Measurements from ENCODE around the gene RFX5.
"Not testable (repeated sequence)": the region's sequence is repeated elsewhere in the genome, so short reads cannot be mapped to it uniquely, and the experiment has no call there.

The RFX5 gene

DNA sequence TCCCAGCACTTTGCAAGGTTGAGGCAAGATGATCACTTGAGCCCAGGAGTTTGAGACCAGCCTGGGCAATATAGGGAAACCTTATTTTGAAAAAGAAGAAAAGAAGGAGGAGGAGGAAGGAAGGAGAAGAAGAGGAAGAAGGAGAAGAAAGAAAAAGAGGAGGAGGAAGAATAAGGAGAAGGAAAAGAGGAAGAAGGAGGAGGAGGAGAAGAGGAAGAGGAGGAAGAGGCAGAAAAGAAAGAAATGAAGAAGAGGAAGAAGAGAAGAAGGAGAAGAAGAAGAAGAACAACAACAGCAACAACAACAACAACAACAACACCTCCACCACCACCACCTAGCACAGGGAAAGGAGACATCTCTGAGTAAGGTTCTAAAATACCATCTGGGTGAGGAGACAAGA is 14.8 kb upstream of the RFX5 start:
- no peak for DNase-seq

DNA sequence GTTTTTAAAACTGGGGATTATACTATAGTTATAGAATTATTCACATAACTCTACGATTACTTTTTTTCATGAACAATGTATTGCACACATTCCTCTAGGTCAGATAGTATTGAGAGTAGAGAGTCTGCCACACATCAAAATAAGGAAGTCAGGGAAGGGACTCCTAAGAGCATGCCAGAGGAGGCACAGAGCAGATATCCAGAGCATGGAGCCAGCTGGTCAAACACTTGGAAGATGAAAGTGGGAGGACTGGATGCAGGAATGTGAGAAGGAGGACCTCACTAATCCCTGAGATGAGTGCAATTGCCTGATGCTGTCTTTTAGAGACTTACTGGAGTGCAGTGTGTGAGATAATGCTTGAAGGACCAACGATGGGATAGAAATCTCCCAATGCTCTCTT is 9.6 kb upstream of the RFX5 start:
- DNase-seq = no peak

DNA sequence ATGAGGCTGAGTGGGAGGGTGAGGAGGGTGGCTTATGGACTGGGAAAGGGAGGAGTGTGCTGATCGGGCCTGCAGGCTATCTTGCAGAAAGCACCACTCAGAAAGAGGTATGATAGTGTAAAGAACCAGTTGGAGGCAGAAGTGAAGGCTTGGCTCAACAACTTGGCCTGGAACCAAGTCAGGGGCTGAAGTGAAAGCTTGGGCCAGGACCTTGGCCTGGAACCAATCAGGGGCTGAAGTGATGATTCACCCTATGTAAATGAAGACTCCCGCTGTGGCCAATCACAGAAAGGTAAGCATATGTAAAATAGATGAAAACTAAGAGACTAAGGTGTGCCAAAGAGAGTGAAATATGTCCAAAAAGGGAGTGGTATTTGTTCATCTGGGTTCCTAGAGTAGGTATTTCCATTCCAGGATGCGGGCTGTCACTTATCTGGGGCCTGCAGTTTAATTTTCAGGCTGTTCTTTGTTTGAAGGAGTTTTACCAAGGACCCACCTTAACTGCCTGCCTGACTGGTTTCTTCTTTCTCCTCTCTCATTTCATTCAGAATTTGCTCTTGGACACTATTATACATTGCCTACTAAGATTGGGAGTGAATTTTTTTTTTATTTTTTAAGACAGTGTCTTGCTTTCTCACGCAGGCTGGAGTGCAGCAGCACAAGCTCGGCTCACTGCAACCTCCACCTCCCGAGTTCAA is 5.1 kb upstream of the RFX5 start:
- DNase-seq = no peak

DNA sequence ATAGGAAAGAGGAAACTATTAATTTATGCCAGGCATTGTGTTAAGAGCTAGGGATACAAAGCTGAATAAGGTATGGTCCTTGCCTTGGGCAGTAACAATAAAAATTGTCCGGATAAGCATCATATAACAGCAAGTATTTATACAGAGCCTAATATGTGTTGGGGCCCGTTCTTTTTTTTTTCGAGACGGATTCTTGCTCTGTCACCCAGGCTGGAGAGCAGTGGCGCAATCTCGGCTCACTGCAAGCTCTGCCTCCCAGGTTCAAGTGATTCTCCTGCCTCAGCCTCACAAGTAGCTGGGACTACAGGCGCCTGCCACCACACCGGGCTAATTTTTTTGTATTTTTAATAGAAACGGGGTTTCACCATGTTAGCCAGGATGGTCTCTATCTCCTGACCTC is 3.3 kb upstream of the RFX5 start:
- not testable (repeated sequence) for DNase-seq

DNA sequence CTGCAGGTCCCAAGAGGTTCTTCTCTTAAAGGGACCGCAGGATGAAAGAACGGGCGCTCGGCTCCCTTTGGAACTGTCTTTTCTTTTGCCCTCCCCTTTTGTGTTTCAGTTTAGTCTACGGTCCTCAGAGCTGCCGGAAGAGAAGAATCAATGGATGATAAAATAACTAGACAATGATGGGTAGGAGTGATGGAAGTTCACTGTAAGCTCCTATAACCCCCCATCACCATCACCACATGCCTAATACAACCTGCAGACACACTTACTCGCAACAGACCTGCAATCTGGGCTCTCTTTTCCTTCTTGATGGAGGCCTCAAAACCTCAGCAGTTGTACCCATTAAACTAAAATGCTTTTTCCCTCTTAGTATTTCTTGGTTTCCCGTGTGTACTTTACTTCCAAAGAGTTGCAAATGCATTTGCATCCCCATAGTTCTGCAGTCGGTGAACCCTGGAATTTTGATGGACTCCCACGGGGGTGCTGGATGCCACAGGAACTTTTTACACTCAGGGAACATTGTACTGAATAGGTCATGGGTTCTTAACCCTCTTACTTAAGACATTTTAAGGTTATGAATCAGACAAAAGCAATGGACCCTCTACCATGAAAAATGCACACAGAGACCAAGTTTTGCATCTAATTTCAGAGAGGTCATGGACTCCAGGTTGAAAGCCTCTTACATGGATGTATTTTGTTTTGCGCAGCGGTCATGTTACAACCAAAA is 633 bp upstream of the RFX5 start:
- DNase-seq = no peak

DNA sequence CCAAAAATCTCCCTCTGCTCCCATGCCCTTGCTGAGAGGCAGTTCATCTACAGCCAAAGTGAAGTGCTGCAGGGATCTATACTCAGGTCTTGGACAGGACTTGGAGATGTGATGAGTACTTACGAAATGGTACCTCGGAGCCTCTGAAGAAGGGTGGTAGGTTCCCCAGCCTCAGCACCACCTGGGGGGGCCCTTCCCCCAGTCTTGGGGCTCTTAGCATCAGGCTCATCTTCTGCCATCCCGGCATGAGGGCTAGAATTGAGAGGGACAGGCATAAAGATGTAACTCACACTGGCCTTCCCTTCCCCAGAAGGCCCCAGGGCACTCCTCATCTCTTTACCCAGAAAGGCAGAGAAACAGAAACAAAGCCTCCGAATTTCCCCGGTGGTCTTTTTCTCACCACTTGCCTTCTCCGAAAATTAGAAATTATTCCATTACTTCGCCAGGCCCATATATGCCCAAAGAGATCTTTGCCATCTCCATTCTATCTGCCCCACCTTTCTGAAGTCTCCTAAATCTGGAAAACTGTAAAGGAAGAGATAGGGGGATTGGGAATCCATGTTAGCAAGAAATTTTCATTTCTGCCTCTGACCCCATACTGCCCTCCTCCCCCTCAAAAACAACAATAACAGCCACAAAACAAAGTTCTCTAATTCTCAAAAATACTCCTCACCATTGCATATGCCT is 827 bp downstream of the RFX5 start:
- DNase-seq = no peak

DNA sequence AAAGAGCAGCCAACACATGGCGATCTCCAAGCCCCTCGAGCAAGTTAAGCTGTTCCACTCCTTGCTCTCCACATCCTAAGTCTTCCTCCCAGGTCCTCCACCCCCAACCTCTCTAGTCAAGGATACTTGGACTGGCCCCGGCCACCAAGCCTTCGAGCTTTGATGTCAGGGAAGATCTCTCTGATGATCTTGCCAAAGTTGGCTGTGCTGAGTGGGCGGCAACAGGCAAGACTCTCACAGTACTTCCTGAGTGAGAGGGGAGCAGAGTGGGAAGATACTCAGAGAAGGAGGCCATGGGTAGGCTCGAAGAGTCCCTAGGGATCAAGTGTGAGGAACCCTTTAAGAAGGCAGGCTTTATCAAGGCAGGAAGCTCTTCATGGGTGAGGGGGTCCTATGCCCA is 2.8 kb downstream of the RFX5 start:
- DNase-seq = no peak

DNA sequence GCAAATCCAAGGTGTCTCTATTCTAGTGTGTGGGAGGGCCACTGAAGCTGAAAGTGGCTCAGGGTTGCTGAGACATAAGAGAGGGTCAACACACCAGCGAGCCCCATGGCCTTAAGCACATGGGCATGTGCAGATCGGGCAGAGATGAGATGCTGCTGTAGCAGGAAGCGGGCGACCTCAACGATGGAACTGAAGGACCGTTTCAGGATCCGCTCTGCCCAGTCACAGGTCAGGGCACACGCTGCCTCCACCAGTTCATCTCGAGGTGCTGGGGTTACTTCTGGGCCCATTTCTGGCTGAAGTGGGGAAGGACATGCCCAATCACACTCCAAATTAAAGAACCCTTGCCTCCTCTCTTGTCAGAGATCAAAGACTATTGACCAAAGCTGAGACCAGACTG is 3.5 kb downstream of the RFX5 start:
- no peak for DNase-seq

DNA sequence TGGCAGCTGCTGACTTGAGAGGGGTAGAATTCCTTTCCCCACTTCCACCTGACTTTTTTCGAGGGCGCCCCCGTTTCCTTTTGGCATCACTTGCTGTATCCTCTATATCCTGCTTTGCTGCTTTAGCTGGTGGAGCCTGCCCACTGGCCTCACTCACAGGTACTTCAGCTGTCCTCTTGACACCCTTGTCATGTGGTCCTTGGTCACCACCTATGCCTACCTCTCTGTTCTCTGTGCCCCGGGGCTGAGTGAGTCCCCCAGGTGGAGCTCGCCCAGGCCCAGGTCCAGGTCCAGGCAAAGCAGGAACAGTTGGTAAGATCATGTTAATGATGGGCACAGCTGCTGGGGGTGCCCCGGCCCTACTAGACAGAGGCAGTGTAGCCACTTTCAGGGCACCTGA is 4.5 kb downstream of the RFX5 start:
- no peak for DNase-seq

DNA sequence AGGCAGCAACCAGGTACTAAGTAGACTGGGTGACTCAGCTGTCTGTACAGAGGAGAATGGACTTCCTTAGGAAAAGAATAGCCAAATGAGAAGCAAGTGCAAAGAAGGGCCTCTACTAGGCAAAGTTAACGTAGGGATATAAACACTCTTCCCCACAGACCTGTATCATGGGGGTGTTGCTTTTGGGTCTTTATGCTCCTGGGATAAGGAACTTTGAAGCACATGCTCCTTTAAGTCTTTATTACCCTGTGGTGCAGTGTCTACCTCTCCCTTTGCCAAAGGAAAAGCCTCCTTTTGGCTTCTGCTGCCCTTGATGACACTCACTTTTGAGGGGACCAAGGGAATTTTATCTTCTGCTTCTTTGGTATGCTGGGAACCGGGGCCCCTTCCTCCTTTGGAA is 5.0 kb downstream of the RFX5 start:
- DNase-seq = no peak

DNA sequence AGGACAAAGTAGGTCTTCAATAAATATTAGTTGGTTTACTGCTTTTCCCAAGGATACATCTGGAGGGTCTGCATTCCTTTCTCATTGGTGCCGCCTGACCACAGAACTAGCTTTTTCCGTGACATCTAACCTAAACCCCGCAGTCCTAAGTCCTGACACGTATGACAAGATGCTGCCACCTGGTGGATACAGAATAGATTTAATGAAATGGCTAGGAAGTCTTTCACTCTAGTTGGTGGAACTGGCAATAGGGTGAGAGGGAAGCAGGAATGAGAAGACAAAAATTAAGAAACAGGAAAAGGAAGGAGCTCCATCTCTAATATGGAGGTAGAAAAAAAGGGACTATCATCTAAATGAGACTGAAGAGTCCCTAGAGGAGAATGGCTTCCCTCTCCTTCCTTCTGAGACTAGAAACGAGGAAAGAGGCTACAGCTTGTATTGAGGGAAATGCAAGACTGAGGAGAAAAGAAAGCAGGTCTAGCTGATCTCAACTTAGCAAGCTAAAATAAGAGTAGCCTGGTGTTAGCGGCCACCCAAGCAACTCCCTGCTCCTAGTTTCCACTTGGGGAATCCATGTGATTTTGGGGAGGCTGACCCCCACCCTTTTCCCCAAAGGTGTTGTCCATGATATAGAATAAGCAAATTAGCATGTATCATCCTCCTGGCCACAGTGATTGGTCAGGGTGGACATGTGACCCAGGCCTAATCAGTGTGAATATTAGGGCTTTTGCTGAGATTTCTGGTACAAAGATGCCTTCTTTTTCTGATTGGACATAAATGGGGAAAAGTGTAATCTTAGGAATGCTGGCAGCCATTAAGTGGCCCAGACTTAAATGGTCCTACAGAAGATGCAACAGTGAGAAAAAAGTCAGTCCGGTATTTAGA is 5.9 kb downstream of the RFX5 start:
- DNase-seq = peak; percentile 82

DNA sequence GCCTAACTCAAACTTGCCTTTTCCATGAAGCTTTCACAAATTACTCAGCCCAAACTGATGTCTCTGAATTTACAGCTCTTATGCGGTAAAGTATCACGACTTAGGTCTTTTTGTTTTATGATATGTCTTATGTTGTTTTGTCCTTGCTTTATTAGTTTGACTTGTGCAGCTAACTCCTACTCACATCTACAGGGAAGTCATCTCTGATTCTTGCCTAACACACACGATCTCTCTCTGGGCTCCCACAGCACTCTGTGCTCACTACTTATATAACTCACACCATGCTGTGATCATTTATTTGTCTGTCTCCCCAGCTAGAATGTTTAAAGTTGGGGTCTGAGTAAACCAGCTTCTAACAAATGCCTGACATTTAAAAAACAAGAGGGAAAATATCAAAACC is 10.5 kb downstream of the RFX5 start:
- DNase-seq = no peak

DNA sequence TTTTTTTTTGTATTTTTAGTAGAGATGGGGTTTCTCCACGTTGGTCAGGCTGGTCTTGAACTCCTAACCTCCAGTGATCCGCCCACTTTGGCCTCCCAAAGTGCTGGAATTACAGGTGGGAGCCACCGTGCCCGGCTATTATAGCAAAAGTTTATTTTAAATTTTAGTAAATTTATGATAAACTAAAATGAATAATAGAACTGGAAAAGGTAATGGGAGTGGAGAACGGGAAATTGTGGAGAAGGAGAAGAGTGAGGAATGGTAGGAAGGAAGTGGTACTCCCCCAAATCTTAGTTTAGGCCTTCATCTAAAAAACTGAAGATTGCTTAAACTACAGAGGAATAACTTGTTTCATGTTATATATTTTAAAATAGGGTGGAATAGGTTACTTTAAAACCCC is 12.2 kb downstream of the RFX5 start:
- DNase-seq = no peak

DNA sequence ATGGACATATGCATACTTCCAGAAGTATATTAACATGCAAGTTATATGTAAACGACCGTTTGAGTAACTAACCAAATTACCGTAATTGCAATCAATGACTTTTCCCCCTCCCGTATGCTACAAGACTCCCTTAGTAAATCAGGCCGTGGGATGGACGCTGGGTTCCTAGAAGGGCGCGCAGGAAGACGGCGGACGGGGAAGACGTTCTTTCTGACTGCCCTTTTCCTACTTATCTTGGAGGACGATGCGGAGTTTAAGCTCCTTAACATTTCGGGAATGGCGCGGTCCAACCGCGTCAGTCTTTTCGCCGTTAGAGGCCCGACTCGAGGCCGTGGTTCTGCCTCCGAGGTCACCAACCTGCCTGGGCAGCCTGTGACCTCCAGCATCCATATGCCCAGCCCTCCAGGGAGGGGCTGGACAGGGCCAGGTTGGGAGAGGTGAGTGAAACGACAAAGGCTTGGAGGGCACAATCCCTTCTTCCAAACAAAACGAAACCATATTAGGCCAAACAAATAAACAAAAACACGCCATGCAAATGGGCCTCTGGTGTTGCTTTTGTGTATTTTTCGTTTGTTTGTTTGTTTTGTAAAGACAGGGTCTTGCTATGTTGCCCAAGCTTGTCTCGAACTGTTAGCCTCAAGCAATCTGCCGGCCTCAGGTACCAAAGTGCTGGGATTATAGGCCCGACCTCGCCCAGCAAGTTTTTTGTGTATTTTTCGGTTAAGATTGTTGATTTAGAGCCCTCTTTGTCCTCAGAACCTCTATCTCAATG is 19.0 kb downstream of the RFX5 start:
- DNase-seq = no peak

DNA sequence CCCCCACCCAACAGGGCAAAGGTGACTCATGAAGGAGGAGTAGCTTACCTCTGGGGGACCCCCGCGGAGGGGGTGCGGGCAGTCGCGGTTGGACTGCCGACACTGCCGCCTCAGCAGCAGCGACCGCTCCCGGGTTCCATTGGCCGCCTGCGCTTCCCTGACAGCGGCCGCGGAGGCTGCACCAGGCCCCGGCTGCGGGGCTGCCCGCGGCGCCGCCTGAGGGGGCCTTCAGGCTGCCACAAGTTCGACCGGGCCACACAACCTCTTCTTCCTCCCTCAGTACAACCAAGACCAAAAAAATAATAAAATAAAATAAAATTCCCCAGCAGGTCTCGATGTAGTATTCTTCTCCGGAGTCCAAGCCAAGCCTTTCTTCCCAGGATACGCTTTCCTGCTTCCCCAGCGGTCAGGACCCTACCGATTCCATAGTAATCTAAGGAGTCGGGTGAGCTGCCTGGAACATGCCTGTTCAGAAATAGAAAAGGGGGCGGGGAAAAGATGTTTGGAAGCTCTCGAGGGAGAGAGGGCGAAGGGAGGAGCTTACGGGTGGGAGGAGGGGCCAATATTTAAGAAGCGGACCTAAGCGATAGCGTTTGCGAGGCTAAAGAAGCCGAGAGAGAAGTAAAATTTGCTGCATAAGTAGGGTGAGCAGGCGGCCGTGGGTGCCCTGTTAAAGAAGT is 19.7 kb downstream of the RFX5 start, which contains the start of gene PI4KB:
Gene PI4KB, minus strand, starts transcription at position 194 of the 680 bp plus-strand sequence. CDS start 10,935 bp downstream, outside the sequence.
- DNase-seq = peak; percentile 97

DNA sequence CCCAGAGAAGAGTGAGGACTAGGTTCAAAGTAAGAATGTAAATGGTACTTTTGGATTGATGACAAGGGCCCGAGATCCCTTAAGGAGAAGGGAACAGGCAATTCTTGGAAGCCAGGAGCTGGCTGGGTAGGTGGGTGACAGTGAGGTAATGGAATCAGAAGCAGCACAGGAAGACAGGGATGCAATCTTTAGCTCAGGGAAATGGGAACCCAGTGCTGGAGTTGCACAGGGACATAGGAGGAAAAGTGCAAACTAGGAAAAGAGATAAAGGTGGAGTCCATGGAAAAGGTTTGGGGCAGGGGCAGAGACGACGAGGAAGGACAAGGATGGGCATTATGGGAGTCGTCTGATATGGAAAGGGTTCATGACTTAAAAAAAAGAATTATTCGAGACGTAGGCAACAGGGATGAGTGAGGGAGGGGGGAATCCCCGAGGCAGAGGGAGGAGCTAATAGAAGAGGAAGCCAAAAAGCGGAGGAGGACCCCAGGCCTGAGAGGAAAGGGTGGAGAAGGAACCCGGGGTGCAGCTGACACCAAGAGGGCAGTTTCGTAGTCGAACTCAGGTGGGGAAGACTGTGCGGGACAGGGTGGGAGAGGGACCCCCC is 20.3 kb downstream of the RFX5 start:
- DNase-seq = peak; percentile 62

DNA sequence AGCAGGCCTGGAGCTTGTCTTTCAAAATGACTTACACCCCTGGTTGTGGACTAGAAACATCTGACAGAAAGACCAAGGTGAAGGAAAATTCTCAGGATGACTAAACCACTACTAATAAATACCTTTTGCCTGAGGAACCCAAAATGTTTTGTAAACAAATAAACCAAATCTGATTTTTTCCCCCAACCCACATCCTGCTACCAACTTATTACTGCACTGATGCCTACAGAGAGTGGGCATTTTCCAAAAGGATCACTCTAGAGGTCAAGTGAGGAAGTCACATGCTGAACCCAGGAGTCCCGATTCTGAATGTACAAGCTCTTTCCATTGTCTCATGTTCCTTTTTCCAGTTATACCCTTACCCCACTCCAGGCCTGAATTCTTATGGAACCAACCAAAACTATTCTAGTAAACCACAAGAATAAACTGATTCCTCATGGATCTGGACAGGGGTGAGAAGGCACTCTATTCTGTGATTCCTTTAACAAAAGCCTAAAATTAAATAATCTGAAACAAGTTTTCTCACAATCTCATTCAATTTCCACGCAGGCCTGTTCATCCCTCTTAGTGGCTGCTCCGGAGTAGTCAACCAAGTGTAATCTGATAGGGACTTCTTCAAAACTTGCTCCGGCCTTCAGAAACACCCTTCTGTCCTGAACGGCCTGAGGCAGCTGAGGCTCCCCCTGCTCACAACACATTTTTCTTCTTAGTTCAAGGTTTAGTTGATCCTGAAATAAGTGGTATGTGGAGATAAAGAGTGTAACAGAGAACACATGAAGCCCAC is 21.2 kb downstream of the RFX5 start:
- DNase-seq = no peak

DNA sequence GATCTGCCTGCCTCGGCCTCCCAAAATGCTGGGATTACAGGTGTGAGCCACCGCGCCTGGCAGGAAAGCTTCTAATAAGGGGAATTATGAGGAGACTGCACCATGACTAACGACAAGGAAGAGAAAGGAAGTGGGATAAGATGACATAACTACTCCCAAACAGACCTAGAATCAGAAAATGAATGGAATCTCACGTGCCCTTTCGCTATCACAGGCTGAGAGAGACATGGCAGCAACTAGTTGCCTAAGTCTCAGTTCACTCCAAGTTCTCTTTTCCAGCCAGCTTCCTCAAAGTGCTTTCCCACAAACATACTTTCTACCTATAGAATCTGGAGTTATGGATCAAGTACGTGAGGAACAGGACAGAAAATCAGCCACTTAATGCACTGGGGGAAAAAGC is 21.8 kb downstream of the RFX5 start:
- DNase-seq = no peak

DNA sequence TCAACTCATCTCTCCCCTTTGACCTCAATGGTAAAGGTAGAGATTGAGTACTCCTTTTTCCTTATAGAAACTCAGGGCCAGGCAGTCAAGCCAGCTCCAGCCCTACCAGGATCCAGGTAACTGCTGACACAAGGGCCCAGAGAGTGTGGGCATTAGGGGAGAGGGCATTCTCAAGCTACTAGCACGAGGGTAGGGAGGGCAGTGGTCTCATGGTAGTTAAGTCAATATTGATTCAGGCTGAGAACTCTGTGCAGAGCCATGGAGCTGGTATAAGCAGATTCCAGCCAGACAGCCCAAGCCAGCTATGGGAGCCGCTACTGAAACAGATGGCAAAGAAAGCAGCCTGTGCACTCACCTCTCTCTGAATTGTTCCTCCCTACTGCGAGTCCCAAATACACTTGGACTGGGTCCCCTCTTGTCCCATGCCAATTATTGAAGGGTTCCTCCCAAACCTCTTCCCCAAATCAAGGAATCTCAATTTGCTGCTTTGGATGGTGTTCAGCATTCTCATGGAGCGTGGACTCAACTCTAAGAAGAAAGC is 22.6 kb downstream of the RFX5 start:
- DNase-seq = no peak

DNA sequence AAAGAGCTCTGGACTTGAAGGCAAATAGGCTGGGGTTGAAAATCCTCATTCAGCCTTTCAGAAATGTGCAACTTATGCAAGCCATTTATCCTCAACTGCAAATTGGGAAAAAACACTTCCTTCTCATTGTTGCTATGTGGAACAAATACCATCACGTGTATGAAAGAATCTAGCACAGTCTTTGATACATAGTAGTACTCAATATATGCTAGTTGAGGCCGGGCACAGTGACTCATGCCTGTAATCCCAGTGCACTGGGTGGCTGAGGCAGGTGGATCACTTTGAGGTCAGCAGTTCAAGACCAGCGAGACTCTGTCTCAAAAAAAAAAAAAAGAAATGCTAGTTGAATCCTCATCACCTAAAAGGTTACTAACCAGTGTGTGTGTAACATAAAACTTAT is 28.1 kb downstream of the RFX5 start:
- DNase-seq = no peak

Measured in NCI-H2171 treated with DMSO at 0.1 percent for 48 hours (cell line).